GM12878 (cell line): ENCODE data around the gene MYO15B.

ENCODE experiments used
- CHD4 ChIP-seq: fragments of 200-600 bp; sonication (generic); IDR thresholded peaks from 2 replicates; pipeline ENCODE4 v1.6.1; 2016; ENCODE audit warnings: mild to moderate bottlenecking
- GABPA ChIP-seq: IDR thresholded peaks from 2 replicates; pipeline ENCODE4 v1.6.1; 2014; ENCODE audit warnings: antibody characterized with exemption, low read depth, mild to moderate bottlenecking, inconsistent platforms
- TF ChIP-seq, protein P1 (sequence below), 3 experiments: IDR thresholded peaks in 2 of 3; conservative IDR thresholded peaks in 1 of 3; 2 replicates each; pipeline ENCODE4 v1.5.1; 2011; ENCODE audit warnings: low read depth in 3 of 3, low read length in 3 of 3, mild to moderate bottlenecking in 3 of 3, control low read depth in 2 of 3, moderate library complexity in 2 of 3, inconsistent platforms in 1 of 3, mixed read lengths in 1 of 3; ENCODE audit not compliant: control insufficient read depth in 2 of 3, insufficient read depth in 1 of 3; ENCODE audit errors: extremely low read depth in 1 of 3

DNA sequence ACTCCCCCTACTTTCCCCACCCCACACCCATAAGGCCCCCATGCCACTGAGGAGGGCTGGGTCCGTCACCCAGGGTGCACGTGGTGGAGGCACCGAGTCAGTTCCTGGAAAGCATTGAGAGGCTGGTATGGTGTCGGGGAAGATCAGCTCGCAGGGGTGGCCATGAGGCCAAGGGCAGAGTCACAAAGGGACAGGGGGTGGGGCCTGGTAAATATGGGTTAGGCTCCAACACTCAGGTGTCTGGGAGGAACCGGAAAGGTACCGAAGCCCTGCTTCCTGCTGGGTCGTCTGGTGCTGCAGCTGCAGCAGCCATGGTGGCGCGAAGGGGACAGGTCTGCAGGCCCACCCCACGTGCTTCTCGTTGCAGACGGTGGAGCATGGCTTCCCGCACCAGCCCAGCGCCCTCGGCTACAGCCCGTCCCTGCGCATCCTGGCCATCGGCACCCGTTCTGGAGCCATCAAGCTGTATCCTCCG is 31.9 kb upstream of the MYO15B start:
- TF ChIP-seq CHD4 (no peak), GABPA (no peak)
- TF ChIP-seq, protein P1, sequence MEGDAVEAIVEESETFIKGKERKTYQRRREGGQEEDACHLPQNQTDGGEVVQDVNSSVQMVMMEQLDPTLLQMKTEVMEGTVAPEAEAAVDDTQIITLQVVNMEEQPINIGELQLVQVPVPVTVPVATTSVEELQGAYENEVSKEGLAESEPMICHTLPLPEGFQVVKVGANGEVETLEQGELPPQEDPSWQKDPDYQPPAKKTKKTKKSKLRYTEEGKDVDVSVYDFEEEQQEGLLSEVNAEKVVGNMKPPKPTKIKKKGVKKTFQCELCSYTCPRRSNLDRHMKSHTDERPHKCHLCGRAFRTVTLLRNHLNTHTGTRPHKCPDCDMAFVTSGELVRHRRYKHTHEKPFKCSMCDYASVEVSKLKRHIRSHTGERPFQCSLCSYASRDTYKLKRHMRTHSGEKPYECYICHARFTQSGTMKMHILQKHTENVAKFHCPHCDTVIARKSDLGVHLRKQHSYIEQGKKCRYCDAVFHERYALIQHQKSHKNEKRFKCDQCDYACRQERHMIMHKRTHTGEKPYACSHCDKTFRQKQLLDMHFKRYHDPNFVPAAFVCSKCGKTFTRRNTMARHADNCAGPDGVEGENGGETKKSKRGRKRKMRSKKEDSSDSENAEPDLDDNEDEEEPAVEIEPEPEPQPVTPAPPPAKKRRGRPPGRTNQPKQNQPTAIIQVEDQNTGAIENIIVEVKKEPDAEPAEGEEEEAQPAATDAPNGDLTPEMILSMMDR (IDR thresholded peaks at IDR 0.05 in 2 of 3, conservative IDR thresholded peaks at IDR 0.05 in 1 of 3; ENCODE audit: control insufficient read depth in 2 of 3, extremely low read depth in 1 of 3, insufficient read depth in 1 of 3, low read depth in 3 of 3, low read length in 3 of 3), result no peak
